Astrocyte (in vitro differentiated cells and primary cell): Measurements from ENCODE around the gene LEP.

Experiments used
- EZH2 ChIP-seq: IDR thresholded peaks from 2 replicates; pipeline ENCODE4 v1.6.1; 2012; ENCODE audit warnings: mild to moderate bottlenecking, low read length, inconsistent platforms; ENCODE audit not compliant: insufficient read depth
- TF ChIP-seq, protein P1 (sequence below): IDR thresholded peaks from 2 replicates; pipeline ENCODE4 v1.5.1; 2011; ENCODE audit warnings: low read depth, mild to moderate bottlenecking, inconsistent platforms, low read length, moderate library complexity; ENCODE audit not compliant: insufficient read depth

DNA sequence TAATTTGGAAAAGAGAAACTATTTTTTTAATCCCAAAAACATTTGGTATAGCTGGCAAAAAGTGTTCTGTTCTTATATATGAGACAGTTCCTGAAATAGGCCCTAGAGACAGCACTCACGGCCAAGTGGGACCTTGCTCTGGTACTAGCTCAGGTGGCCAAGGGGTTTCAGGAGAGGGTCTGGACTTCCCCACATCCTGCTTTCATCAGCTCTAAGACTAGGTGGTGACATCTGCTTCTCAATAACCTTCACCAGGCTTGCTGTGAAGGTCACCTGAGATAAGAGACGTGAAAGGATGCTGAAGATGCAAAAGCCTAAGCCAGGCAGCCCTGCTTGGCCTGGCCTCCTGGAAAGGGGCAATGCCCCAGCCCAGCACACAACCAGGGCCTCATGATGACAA is 62.1 kb downstream of the LEP start:
- TF ChIP-seq, protein P1, sequence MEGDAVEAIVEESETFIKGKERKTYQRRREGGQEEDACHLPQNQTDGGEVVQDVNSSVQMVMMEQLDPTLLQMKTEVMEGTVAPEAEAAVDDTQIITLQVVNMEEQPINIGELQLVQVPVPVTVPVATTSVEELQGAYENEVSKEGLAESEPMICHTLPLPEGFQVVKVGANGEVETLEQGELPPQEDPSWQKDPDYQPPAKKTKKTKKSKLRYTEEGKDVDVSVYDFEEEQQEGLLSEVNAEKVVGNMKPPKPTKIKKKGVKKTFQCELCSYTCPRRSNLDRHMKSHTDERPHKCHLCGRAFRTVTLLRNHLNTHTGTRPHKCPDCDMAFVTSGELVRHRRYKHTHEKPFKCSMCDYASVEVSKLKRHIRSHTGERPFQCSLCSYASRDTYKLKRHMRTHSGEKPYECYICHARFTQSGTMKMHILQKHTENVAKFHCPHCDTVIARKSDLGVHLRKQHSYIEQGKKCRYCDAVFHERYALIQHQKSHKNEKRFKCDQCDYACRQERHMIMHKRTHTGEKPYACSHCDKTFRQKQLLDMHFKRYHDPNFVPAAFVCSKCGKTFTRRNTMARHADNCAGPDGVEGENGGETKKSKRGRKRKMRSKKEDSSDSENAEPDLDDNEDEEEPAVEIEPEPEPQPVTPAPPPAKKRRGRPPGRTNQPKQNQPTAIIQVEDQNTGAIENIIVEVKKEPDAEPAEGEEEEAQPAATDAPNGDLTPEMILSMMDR: no peak
- no peak for TF ChIP-seq EZH2
